ENCODE data around the gene CCL18.
A peak's percentile ranks its signal among the peaks of the same experiment; 100 is the strongest.
"Not testable (repeated sequence)": the region's sequence is repeated elsewhere in the genome, so short reads cannot be mapped to it uniquely, and the experiment has no call there.

Gene CCL18

DNA sequence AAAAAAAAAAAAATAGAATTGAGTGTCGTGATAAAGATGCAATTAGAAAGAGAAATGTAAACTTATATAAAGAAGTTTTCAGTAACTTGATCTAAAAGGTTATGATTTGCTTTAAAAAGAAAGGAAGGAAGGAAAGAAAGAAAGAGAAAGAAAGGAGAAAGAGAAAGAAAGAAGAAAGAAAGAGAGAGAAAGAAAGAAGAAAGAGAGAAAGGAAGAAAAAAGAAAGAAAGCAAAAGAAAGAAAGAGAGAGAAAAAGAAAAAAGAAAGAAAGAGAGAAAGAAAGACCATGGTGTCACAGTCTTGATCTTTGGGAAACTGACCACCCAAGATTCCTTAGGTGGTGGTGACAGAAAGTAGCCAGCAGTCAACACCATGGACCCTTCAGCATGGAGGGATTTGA lies 30.2 kb downstream of the CCL18 start:
- H3K4me3 ChIP-seq (ENCODE audit: low read depth, low read length): no peak overlapping the region
- TF ChIP-seq, protein P1, sequence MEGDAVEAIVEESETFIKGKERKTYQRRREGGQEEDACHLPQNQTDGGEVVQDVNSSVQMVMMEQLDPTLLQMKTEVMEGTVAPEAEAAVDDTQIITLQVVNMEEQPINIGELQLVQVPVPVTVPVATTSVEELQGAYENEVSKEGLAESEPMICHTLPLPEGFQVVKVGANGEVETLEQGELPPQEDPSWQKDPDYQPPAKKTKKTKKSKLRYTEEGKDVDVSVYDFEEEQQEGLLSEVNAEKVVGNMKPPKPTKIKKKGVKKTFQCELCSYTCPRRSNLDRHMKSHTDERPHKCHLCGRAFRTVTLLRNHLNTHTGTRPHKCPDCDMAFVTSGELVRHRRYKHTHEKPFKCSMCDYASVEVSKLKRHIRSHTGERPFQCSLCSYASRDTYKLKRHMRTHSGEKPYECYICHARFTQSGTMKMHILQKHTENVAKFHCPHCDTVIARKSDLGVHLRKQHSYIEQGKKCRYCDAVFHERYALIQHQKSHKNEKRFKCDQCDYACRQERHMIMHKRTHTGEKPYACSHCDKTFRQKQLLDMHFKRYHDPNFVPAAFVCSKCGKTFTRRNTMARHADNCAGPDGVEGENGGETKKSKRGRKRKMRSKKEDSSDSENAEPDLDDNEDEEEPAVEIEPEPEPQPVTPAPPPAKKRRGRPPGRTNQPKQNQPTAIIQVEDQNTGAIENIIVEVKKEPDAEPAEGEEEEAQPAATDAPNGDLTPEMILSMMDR (IDR thresholded peaks at IDR 0.05; ENCODE audit: low read depth, low read length, missing control alignments): no peak
- DNase-seq (ENCODE audit: low read depth): no peak

DNA sequence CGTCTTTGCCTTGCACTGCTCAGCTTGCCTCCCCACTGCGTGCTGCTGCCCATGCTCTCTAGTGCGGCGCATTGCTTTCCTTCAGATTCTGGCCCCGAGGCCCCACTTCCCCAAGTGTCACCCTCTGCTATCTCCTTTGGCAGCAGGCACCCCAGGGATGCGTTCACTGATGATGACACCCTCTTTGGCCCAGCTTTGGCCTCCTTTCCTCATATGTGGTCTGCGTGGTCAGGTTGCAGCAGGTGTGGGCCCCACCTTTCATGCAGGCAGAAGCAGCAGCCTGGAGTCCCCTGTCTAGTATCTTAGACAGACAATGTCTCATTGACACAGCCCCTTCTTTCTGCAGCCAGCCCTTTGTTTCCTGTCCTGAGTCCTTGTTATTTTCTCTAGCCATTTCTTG lies 30.7 kb downstream of the CCL18 start:
- TF ChIP-seq, protein P1 (IDR thresholded peaks at IDR 0.05; ENCODE audit: low read depth, low read length, missing control alignments): no peak
- H3K4me3 ChIP-seq (ENCODE audit: low read depth, low read length): no peak overlapping the region
- no peak for DNase-seq (ENCODE audit: low read depth)

DNA sequence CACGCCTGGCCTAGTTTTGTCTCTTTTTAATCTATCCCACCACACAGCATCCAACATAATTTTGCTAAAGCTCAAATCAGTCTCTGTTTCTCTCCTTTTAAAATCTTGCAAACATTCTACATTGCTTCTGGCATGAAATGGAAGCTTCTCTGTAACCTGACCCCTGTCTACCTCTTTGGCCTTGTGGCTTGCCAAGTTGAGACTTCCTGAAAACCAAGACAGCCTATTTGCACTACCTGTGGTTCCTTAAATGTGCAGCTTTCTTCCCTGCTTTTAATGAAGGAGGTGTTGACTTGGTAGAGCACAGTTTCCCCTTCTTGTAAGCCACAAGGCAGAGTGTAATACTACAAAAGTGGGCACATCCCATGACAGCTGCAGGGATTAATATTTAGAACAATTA lies 31.9 kb downstream of the CCL18 start:
- DNase-seq (ENCODE audit: low read depth): no peak
- TF ChIP-seq, protein P1 (IDR thresholded peaks at IDR 0.05; ENCODE audit: low read depth, low read length, missing control alignments): no peak

DNA sequence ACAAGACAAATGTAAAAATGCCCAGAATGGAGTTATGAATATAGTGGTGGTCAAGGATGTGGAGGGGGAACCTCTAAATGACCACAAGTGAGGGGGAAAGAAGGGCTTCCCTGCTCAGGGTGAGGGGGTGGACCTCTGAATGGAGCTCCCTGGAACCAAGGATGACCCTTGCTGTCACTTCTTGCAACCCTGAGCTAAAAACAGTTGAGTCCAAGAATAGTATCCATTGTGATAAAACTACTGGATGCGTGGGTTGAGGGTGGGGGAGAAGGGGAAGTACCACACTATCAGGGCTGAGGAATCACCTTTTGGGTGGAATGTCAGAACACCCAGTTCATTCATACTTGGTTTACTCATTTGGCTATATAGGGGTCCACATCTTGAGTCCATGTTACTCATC lies 34.9 kb downstream of the CCL18 start:
- H3K4me3 ChIP-seq (ENCODE audit: low read depth, low read length); DNase-seq (ENCODE audit: low read depth): not testable (repeated sequence)

More for the DNA sequence above, 31.9 kb downstream of the CCL18 start:
- H3K4me3 ChIP-seq (ENCODE audit: low read depth, low read length): no peak overlapping the region

DNA sequence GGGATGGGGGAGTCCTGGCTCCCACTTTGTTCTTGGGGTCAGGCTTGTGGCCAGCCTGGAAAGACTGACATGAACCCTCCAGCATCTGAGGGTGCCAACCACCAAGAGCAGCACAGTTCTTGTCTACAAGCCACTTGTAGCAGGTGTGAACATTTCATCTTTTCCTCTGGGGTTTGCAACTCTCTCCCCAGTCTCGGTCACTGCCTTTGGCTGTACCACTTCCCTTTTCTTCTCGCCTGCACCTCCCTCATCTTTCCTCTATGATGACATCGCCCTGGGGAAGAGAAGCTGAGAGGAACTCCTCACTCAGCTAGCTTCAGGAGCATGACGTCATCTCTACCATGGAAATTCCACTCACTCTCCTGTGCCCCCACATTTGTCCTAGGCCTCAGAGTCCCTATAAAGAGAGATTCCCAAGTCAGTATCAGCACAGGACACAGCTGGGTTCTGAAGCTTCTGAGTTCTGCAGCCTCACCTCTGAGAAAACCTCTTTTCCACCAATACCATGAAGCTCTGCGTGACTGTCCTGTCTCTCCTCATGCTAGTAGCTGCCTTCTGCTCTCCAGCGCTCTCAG lies 39.4 kb downstream of the CCL18 start, which contains the start of gene CCL4:
TSS of gene CCL4 (plus strand) at position 427 of the 575 bp plus-strand sequence. CDS start at position 506, 79 bp downstream.
- peak within 1 kb of the TSS; percentile 31 for H3K4me3 ChIP-seq (ENCODE audit: low read depth, low read length)
- not testable (repeated sequence) for DNase-seq (ENCODE audit: low read depth)

DNA sequence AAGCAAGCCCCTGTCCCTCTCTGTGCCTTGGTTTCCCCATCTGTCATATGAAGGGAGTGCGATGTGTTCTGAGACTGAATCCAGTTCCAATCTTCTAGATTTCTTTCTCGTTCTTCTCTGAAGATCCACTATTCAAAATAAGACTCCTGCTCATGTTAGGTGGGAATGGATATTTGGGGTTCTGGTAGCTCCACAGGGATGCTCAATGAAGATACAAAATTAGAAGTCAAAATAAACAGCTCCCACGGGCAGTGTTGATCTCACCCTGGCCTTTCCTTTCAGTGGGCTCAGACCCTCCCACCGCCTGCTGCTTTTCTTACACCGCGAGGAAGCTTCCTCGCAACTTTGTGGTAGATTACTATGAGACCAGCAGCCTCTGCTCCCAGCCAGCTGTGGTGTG lies 40.2 kb downstream of the CCL18 start:
- peak overlapping the region; percentile 31 for H3K4me3 ChIP-seq (ENCODE audit: low read depth, low read length)
- not testable (repeated sequence) for DNase-seq (ENCODE audit: low read depth)

DNA sequence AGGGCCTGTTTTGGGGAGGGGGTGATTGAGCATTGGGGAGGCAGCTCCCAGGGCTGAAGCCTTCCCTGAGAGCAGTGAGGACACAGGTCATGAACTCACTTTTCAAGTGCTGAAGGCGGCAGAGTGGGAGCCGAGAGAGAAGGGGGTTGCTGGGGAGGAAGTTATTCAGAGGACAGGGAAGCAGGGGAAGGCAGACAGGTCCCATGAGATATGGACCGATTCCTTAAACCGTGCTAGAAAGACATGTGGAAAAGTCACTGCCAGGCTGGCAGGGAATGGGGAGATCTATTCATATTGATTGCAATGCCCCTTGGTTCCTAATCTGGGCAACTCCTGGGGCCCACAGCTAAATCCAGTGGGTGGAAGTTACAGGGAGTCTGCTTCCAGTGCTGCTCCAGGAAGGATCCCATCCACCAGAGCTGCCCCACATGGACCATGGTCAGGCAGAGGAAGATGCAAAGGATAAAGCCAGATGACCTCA lies 40.7 kb downstream of the CCL18 start:
- no peak for DNase-seq (ENCODE audit: low read depth)
- TF ChIP-seq, protein P1 (IDR thresholded peaks at IDR 0.05; ENCODE audit: low read depth, low read length, missing control alignments): no peak
- peak overlapping the region; percentile 31 for H3K4me3 ChIP-seq (ENCODE audit: low read depth, low read length)

DNA sequence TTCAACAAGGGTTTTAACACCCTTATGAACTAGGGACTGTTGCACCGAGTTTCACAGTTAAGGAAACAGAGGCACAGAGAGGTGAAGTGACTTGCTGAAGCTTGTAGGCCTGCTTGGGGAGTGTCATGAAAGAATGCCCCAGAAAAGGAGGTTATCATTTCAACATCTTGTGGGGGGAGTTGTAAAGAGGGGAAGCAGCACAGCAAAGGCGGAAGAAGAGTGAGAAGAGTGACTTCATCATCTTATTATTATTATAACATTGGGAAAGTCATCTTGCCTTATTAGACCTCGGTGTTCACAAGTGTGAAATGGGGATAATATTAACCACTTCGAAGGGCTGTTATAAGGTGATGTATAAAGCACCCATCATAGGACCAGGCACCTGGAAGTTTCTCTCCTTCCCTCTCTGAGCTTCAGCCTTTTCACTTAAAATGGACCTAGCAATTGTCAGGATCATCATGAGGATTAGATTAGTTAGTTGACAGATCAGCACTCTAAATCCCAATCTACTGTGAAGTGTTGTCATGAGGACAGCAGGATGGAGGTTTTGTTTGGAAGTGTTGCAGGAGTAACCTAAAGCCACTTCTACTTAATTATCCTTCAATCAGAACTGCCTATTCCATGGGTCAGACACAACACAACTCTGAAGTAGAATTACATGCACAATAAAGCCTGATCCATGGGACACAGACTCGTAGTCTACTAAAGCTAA lies 41.9 kb downstream of the CCL18 start:
- TF ChIP-seq, protein P1 (IDR thresholded peaks at IDR 0.05; ENCODE audit: low read depth, low read length, missing control alignments): no peak
- DNase-seq (ENCODE audit: low read depth): no peak
- H3K4me3 ChIP-seq (ENCODE audit: low read depth, low read length): no peak overlapping the region
